D721Med (cell line): ENCODE data around the gene CDK14.

Experiments used
- DNase-seq: peaks from one replicate; pipeline ENCODE4 v3.0.0; 2011; ENCODE audit warnings: low spot score; ENCODE audit not compliant: insufficient read length
- FAIRE-seq: peaks from 2 replicates; lab custom pipeline; 2011; peaks lifted over from hg19 to GRCh38; lab: Jason Lieb, UNC
- CTCF ChIP-seq: IDR thresholded peaks from 2 replicates; pipeline ENCODE4 v1.5.1; 2012; ENCODE audit warnings: mild to moderate bottlenecking, control low read depth; ENCODE audit not compliant: insufficient read depth; ENCODE audit errors: missing control alignments

The CDK14 gene

DNA sequence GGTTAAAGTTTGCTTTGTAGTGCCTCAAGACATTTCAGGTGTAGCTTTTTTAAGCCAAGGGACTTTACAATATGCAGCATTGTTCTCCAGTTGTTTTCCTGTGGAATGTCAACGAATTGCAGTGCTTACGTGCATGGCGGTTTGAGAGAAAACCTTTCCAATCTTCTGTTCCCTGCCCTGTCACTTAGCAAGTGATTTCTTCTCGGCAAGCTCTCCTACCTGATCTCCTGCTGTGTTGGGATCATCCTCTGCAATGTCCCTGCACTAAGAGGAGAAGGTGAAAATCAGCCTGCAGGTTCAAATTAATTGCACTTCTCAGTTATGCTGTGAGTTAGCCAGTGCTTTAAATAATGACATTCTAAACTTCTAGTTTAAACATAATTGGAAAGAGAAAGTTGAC lies 470.5 kb downstream of the CDK14 start:
- no peak for TF ChIP-seq CTCF
- DNase-seq (no peak), FAIRE-seq (no peak)

DNA sequence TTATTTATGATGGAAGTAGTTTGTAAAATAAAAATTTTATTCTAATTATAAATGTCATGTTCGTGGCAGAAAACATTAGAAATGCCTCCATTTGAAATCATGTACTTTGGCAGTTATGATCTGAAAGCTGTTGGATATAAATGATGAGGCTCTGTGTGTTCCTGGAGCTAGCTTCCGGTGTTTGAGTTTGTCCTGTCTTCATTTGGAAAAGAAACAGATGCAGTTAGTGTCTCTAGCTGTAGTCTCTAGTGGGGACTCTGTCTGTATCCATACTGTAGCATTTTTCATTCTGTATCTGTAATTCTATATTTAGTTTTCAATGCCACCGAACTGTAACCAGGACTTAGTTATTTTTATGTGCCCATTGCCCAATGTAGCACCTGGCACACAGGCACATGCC lies 471.1 kb downstream of the CDK14 start:
- DNase-seq (no peak), FAIRE-seq (no peak)
- no peak for TF ChIP-seq CTCF

GRCh38 chr7:91068136-91068795 lies 472.1 kb downstream of the CDK14 start:
- TF ChIP-seq CTCF = no peak
- no peak for DNase-seq
- no peak for FAIRE-seq

GRCh38 chr7:91069146-91069545 lies 473.0 kb downstream of the CDK14 start:
- FAIRE-seq = no peak
- TF ChIP-seq CTCF = no peak
- no peak for DNase-seq

DNA sequence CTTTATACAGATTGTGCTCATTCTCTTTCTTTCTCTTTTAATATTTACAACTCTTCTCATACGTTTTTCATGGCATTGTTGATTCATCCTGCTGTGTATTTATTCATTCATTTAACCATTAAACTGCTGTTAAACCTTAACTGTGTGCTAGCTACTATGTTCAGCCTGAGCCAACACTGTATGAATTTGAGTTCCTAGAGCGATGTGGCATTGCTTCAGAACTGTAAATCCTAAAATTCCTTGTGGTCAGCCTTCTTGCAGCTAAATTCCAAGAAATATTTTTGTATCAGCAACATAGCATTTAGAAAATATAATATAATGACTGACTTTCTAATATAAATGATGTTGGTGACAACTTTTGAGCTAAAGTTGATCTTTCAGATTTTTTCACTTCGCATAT lies 483.4 kb downstream of the CDK14 start:
- DNase-seq = no peak
- no peak for FAIRE-seq
- no peak for TF ChIP-seq CTCF

GRCh38 chr7:91080351-91080750 lies 484.2 kb downstream of the CDK14 start:
- TF ChIP-seq CTCF = no peak
- FAIRE-seq (no peak), DNase-seq (no peak)

DNA sequence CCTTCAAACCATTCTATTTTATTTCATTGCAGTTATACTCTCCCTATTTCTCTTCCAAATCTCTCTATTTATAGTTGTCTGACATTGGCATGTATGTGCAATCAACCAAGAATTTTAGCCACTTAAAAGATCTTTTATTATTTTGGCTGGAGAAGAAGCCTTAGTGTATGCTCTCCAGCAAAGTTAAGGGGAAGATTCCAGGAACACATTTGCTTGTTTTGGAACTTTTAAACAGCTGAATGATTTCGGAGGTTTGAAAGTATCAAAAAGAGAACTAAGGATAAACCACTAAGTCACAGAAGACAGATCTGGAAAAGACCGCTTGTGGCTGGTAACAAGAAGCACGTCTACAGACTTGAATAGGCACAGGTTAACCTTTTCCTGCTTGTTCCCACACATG lies 485.9 kb downstream of the CDK14 start:
- DNase-seq (no peak), FAIRE-seq (no peak)
- no peak for TF ChIP-seq CTCF
